ENCODE data around the gene TAL1.

DNA sequence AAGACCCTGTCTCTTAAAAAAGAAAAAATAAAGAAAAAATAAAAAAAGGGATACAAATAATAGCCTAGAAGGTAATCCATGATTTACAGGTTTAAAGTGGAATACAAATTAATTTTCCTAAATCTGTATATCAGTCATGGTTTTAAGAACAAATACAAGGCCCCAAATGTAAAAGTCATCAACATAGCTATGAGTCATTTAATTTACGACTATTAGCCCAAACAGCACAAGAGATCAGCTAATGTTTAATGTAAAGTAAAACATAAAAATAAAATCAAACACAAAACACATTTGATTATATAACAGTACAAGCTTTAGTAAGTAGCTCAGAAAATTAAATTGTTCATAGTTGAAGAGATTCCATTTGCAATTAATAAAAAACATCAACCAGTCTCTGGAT lies 20.3 kb upstream of the TAL1 start:
- TF ChIP-seq GATA2 (IDR thresholded peaks at IDR 0.05; ENCODE audit: insufficient read depth, insufficient read length, low read depth, low read length) (no peak), EZH2 (IDR thresholded peaks at IDR 0.05; ENCODE audit: borderline replicate concordance, low read depth, low read length, severe bottlenecking) (no peak), POLR2AphosphoS5 (IDR thresholded peaks at IDR 0.05; ENCODE audit: insufficient read depth, low read depth, low read length) (no peak), POLR2A (IDR thresholded peaks at IDR 0.05; ENCODE audit: low read depth, low read length) (no peak), JUN (IDR thresholded peaks at IDR 0.05; ENCODE audit: borderline replicate concordance, insufficient read depth, insufficient read length, low read depth) (peak; percentile 3), MYC (IDR thresholded peaks at IDR 0.05; ENCODE audit: low read depth, low read length) (no peak), FOS (IDR thresholded peaks at IDR 0.05; ENCODE audit: borderline replicate concordance, insufficient read depth, low read length) (no peak)
- TF ChIP-seq, protein P1, sequence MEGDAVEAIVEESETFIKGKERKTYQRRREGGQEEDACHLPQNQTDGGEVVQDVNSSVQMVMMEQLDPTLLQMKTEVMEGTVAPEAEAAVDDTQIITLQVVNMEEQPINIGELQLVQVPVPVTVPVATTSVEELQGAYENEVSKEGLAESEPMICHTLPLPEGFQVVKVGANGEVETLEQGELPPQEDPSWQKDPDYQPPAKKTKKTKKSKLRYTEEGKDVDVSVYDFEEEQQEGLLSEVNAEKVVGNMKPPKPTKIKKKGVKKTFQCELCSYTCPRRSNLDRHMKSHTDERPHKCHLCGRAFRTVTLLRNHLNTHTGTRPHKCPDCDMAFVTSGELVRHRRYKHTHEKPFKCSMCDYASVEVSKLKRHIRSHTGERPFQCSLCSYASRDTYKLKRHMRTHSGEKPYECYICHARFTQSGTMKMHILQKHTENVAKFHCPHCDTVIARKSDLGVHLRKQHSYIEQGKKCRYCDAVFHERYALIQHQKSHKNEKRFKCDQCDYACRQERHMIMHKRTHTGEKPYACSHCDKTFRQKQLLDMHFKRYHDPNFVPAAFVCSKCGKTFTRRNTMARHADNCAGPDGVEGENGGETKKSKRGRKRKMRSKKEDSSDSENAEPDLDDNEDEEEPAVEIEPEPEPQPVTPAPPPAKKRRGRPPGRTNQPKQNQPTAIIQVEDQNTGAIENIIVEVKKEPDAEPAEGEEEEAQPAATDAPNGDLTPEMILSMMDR (IDR thresholded peaks at IDR 0.05; ENCODE audit: extremely low read depth in 1 of 2, insufficient read depth in 1 of 2, low read depth in 1 of 2, low read length in 2 of 2), result no peak
- TF ChIP-seq, protein P2, sequence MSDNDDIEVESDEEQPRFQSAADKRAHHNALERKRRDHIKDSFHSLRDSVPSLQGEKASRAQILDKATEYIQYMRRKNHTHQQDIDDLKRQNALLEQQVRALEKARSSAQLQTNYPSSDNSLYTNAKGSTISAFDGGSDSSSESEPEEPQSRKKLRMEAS (IDR thresholded peaks at IDR 0.05; ENCODE audit: insufficient read depth, insufficient read length), result no peak
